Adrenal gland (tissue), 12 donors: Measurements from ENCODE around the gene SHLD1. TPM values are rescaled to one million over a fixed set of nuclear protein-coding genes. Genes with fewer than 3 reads are reported as not detected.

ENCODE experiments used
- DNase-seq, 7 donors: peaks; one replicate each; pipeline ENCODE4 v3.0.0-alpha.2; 2019 to 2020
- H3K27ac ChIP-seq, 5 donors: fragments of 200-600 bp; sonication (generic) in 4 of 5; 1 replicate in 3 of 5; 2 replicates in 2 of 5; pipeline versions ENCODE4 v1.5.1 to v1.8.0; 2016 to 2020; ENCODE audit warnings: mild to moderate bottlenecking in 1 of 5
- H3K27me3 ChIP-seq: fragments of 200-600 bp; 2 replicates; pipeline ENCODE4 v1.8.0; 2021
- H3K36me3 ChIP-seq, 2 donors: fragments of 200-600 bp; replicated peaks in 1 of 2; 1 replicate in 1 of 2; 2 replicates in 1 of 2; pipeline versions ENCODE4 v1.5.1 to v1.8.0; 2018 to 2022
- H3K4me1 ChIP-seq, 2 donors: fragments of 200-600 bp; replicated peaks in 1 of 2; 1 replicate in 1 of 2; 2 replicates in 1 of 2; pipeline versions ENCODE4 v1.5.1 to v1.8.0; 2018 to 2021
- H3K4me3 ChIP-seq, 4 donors: fragments of 200-600 bp; sonication (generic) in 3 of 4; one replicate each; pipeline ENCODE4 v1.5.1; 2016 to 2018
- H3K9me3 ChIP-seq, 3 donors: fragments of 200-600 bp; sonication (generic) in 1 of 3; replicated peaks in 1 of 3; 1 replicate in 2 of 3; 2 replicates in 1 of 3; pipeline versions ENCODE4 v1.5.1 to v1.8.0; 2016 to 2021
- POLR2A ChIP-seq, 2 donors: fragments of 450-650 bp; IDR thresholded peaks; one replicate each; pipeline ENCODE4 v1.6.1; 2017; ENCODE audit warnings: antibody characterized with exemption in 2 of 2, mild to moderate bottlenecking in 2 of 2, moderate library complexity in 1 of 2
- WGBS, 4 donors: extraction: QIAGEN DNeasy Blood & Tissue Kit in 2 of 4; methylation state at CpG; one replicate each; pipeline versions ENCODE4 v1.1.5 to v1.1.7; 2013 to 2017; 5-methylcytosine and 5-hydroxymethylcytosine counted together
- intact Hi-C, 2 donors: fragments of 100-400 bp; cut with DNase I; formaldehyde crosslinking; loops; one replicate each; pipeline versions ENCODE4 v1.14.1 to v1.15.0; 2022 to 2023
- polyA plus RNA-seq, 3 donors: library from polyadenylated mRNA; stranded (reverse); fragments of 200-250 nt in 2 of 3; fragments of 350-450 nt in 1 of 3; fragmentation: Illumina TruSeq in 1 of 3; extraction: RNeasy Lipid Tissue Mini Kit (QIAGEN cat#74804) in 1 of 3; gene quantifications; one replicate each; pipeline ENCODE4 v1.2.3, GENCODE V29; 2013 to 2014
- total RNA-seq, 9 donors: library from RNA; depleted of rRNA in 4 of 9; stranded (reverse); fragments of >200 nt in 4 of 9; fragments of 120-200 nt in 1 of 9; fragmentation: NEBNext Ultra II Directional in 1 of 9; extraction: Animal tissue kit (Norgen Biotek cat#: 25700) in 1 of 9; gene quantifications; one replicate each; pipeline versions ENCODE4 v1.1.0 to v1.2.4, GENCODE V29; 2013 to 2023
- TF ChIP-seq, protein P1 (sequence below), 6 experiments: fragments of 450-650 bp in 4 of 6; fragments of 200-600 bp in 2 of 6; sonication (generic) in 1 of 6; IDR thresholded peaks; 1 replicate in 5 of 6; 2 replicates in 1 of 6; pipeline versions ENCODE4 v1.5.1 to v1.8.0; 2016 to 2021; ENCODE audit warnings: antibody characterized with exemption in 6 of 6, mild to moderate bottlenecking in 2 of 6, moderate library complexity in 1 of 6
- donor health status: healthy with polysubstance abuse.
- donor health status: Bipolar disorder and iron deficiency.
- donor health status: DM: yes; HTN: yes; CAD: no.
- donor health status: DM: no; HTN: no; CAD: no.
- donor health status: DM: no; HTN: no; CAD: no.
- donor health status: DM: yes; HTN: yes; CAD: no.

Gene SHLD1
- total and polyA plus RNA-seq, 12 donors = 3.6 to 18.0 (median 13.0) TPM

DNA sequence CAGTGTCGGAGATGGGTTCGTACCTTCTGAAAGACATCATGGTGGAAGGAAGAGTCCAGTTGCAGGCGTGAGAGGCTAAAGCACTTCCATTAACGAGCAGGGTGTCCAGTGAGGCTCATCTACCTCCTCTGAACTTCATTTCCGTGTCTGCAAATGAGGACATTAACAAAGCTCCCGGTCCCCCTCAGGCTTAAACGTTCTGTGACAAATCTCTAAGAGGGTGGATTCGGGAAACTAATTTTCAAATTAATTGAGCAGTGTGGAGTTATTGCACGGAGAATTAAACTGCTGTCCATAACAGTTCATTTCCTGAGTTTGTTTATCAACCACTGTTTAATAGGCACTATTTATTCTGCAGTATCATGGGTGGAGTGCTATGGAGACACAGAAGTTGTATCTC lies 132.0 kb downstream of the SHLD1 start:
- no peaks in the 10 kb centered on the region for H3K9me3 ChIP-seq
- 80 to 91% (median 81%) methylated on average over 9 of the region's 9 CpGs for WGBS, 4 donors
- H3K4me1 ChIP-seq = peaks cover 0 to 3% of the 10 kb centered on the region in 2 donors
- H3K27ac ChIP-seq = no peak overlapping the region
- intact Hi-C loops = no loop called here
- H3K36me3 ChIP-seq = no peaks in the 10 kb centered on the region
- no peak for DNase-seq
- H3K27me3 ChIP-seq = no peaks in the 10 kb centered on the region
- no peak overlapping the region for H3K4me3 ChIP-seq
- TF ChIP-seq, protein P1, sequence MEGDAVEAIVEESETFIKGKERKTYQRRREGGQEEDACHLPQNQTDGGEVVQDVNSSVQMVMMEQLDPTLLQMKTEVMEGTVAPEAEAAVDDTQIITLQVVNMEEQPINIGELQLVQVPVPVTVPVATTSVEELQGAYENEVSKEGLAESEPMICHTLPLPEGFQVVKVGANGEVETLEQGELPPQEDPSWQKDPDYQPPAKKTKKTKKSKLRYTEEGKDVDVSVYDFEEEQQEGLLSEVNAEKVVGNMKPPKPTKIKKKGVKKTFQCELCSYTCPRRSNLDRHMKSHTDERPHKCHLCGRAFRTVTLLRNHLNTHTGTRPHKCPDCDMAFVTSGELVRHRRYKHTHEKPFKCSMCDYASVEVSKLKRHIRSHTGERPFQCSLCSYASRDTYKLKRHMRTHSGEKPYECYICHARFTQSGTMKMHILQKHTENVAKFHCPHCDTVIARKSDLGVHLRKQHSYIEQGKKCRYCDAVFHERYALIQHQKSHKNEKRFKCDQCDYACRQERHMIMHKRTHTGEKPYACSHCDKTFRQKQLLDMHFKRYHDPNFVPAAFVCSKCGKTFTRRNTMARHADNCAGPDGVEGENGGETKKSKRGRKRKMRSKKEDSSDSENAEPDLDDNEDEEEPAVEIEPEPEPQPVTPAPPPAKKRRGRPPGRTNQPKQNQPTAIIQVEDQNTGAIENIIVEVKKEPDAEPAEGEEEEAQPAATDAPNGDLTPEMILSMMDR (IDR thresholded peaks at IDR 0.05) = no peak
- no peak for TF ChIP-seq POLR2A (IDR thresholded peaks at IDR 0.05)

DNA sequence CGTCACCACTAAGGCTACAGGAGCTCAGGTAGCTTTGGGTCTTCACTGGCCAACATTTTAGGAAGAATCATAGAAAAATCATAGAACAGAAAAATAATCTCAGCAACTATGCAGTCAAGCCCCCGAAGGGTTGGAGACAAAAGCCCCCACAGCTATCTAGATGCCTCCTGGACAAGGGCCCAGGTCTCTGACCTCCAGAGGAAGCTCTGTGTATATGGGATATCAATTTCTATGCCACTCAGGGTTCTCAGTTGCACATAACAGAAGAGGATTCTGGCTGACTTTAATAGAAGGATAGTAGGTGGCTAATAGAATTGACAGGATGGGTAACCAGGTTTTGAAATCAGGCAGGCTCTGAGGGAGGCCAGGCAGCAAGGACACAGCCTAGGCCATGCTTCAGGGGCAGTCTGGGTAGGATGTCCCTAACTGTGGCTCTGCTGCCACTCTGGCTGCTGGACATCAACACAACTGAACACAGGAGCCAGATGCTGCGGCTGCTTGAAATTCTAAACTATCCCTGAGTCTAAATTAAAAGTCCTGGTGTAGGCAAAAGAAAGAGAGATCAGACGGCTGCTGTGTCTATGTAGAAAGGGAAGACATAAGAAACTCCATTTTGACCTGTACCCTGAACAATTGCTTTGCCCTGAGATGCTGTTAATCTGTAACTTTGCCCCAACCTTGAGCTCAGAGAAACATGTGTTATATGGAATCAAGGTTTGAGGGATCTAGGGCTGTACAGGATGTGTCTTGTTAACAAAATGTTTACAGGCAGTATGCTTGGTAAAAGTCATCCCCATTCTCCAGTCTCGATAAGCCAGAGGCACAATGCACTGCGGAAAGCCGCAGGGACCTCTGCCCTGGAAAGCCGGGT lies 134.5 kb downstream of the SHLD1 start:
- Histone ChIP-seq H3K36me3 (no peaks in the 10 kb centered on the region), H3K4me3 (no peak overlapping the region), H3K9me3 (no peaks in the 10 kb centered on the region), H3K27me3 (no peaks in the 10 kb centered on the region), H3K27ac (no peak overlapping the region), H3K4me1 (peaks cover 0 to 14% of the 10 kb centered on the region in 2 donors)
- DNase-seq = no peak
- TF ChIP-seq, protein P1 (IDR thresholded peaks at IDR 0.05) = no peak
- TF ChIP-seq POLR2A (IDR thresholded peaks at IDR 0.05) = no peak
- 87 to 90% (median 88%) methylated on average over 4 to 8 of the region's 8 CpGs for WGBS, 4 donors
- intact Hi-C loops = no loop called here

DNA sequence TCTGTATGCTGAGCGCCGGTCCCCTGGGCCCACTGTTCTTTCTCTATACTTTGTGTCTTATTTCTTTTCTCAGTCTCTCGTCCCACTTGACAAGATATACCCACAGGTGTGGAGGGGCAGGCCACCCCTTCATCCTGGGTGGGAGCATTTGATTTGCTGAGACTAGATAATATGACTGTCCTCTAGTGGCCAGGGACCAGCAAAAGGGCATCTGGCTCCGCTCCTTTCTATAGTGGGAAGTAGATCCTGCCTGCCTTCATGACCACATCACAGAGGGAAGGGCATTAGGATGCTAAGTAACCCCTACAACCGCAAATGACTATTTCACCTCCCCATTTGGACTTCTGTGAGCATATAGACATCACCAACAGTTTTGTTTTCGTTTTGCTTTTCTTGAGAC lies 135.7 kb downstream of the SHLD1 start:
- Histone ChIP-seq H3K27me3 (no peaks in the 10 kb centered on the region), H3K9me3 (no peaks in the 10 kb centered on the region), H3K27ac (no peak overlapping the region), H3K36me3 (no peaks in the 10 kb centered on the region), H3K4me1 (peaks cover 0 to 14% of the 10 kb centered on the region in 2 donors), H3K4me3 (no peak overlapping the region)
- TF ChIP-seq POLR2A (IDR thresholded peaks at IDR 0.05) = no peak
- TF ChIP-seq, protein P1 (IDR thresholded peaks at IDR 0.05) = no peak
- DNase-seq = no peak
- WGBS, 4 donors = 76 to 92% (median 89%) methylated on average over 6 of the region's 6 CpGs
- intact Hi-C loops = no loop called here

DNA sequence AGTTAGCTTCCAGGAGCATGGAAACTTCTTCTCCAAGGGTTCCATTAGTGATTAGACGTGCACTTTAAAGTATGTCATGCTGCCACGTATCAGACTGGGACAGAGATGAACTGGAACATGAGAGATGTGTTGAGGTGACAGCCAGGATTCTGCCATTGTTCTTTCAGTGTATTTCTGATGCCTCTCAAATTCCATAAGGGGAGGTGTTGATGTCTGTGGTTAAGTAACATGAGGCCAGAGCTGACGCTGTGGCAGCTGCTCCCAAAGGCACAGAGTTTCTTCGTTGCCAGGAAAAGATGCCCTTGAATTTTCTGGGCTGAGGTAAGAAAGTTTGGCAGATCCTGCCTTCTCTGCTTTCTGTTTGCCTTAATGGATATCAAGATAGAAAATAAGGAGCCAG lies 136.6 kb downstream of the SHLD1 start:
- no peaks in the 10 kb centered on the region for H3K27me3 ChIP-seq
- TF ChIP-seq, protein P1 (IDR thresholded peaks at IDR 0.05) = no peak
- TF ChIP-seq POLR2A (IDR thresholded peaks at IDR 0.05) = no peak
- H3K27ac ChIP-seq = peak overlapping the region in 4 of 5 donors; percentile 14 to 69 (median 32)
- H3K36me3 ChIP-seq = no peaks in the 10 kb centered on the region
- 40 to 70% (median 51%) methylated on average over 4 of the region's 4 CpGs for WGBS, 4 donors
- H3K9me3 ChIP-seq = no peaks in the 10 kb centered on the region
- H3K4me3 ChIP-seq = no peak overlapping the region
- DNase-seq = peak; percentile 42 to 76 (median 65)
- peaks cover 0 to 14% of the 10 kb centered on the region in 2 donors for H3K4me1 ChIP-seq
- intact Hi-C loops = no loop called here
